Femur (tissue), 1 donor: ENCODE data around the gene BRK1.
"Not testable (repeated sequence)": the region's sequence is repeated elsewhere in the genome, so short reads cannot be mapped to it uniquely, and the experiment has no call there.

Experiments used
- DNase-seq: peaks from one replicate; pipeline ENCODE4 v3.0.0-alpha.2; 2017

BRK1 gene

GRCh38 chr3:10115326-10116137 lies at the start of gene BRK1:
Gene BRK1, plus strand, starts transcription at chr3:10115675. Its CDS starts 27 bp downstream, at chr3:10115702.
- peak; percentile 96 for DNase-seq

GRCh38 chr3:10070077-10070476 lies 45.4 kb upstream of the BRK1 start:
- DNase-seq, result not testable (repeated sequence)

GRCh38 chr3:10074666-10075065 lies 40.8 kb upstream of the BRK1 start:
- DNase-seq, result no peak

- no peak for DNase-seq
Observed at GRCh38 chr3:10081871-10082270, 33.6 kb upstream of the BRK1 start.

GRCh38 chr3:10085738-10086137 lies 29.7 kb upstream of the BRK1 start:
- DNase-seq, result no peak

- DNase-seq, result no peak
Observed at GRCh38 chr3:10088256-10088655, 27.2 kb upstream of the BRK1 start.

- no peak for DNase-seq
Observed at GRCh38 chr3:10090179-10090578, 25.3 kb upstream of the BRK1 start.

- DNase-seq, result not testable (repeated sequence)
Observed at GRCh38 chr3:10090774-10091173, 24.7 kb upstream of the BRK1 start.

DNA sequence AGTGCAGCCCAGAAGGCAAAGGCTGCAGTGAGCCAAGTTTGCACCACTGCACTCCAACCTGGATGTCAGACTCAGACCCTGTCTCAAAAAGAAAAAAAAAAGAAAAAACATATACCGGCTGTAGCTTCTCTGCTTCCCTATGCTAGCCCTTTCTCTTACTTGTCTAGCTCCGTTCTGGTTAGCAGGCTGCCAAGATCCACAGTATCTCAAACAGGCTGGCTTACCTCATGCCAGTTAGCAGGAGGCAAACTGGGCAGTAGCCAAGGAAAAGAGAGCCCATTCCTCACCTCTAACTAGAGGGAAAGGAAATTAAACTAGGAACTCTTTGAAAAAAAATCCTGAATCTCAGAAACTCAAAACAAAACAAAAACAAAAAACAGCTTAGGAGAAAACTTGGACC lies 24.1 kb upstream of the BRK1 start:
- not testable (repeated sequence) for DNase-seq

DNA sequence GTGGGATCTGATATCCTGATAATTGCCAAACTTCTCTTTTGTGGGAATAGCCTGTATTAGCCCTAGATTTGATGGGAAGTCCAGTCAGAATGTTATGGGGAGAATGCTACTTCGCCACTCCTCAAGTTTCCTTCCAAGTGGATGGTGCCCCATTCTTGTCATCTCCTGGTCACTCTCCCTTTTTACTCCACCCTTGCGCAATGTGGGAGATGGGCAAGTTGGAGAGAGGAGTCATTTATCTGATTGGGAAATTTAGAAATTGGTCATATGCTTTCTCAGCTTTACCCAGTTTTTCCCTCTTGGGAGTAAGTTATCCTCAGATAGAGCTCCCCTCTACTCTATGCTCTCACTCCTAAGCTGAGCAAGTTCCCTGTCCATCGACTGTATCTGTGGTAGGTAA lies 21.8 kb upstream of the BRK1 start:
- DNase-seq, result no peak

DNA sequence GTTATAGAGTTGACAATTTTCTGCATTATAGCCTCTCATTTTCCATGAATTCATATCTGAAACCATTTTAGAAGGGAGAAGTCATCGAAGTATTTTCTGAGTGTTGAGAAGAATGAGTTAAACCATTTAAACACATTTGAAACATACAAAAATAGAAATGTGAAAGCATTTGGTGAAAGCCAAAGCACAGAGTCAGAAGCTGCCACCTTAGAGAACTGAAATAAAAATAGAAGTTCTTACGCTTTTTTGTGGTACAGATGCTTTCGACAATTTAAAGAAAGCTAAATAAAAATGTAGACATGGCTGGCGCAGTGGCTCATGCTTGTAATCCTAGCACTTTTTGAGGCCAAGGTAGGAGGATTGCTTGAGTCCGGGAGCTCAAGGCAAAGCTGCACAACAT lies 16.4 kb upstream of the BRK1 start:
- DNase-seq, result no peak

GRCh38 chr3:10106919-10107318 lies 8.6 kb upstream of the BRK1 start:
- DNase-seq, result no peak

- DNase-seq, result no peak
Observed at GRCh38 chr3:10108091-10108490, 7.4 kb upstream of the BRK1 start, which contains the start of gene FANCD2OS. Gene FANCD2OS, minus strand, starts transcription at chr3:10108255. Its CDS starts 3,481 bp downstream, at chr3:10104774.

GRCh38 chr3:10116138-10116460 lies 624 bp downstream of the BRK1 start:
- no peak for DNase-seq

- no peak for DNase-seq
Observed at GRCh38 chr3:10116928-10117327, 1.5 kb downstream of the BRK1 start.

DNA sequence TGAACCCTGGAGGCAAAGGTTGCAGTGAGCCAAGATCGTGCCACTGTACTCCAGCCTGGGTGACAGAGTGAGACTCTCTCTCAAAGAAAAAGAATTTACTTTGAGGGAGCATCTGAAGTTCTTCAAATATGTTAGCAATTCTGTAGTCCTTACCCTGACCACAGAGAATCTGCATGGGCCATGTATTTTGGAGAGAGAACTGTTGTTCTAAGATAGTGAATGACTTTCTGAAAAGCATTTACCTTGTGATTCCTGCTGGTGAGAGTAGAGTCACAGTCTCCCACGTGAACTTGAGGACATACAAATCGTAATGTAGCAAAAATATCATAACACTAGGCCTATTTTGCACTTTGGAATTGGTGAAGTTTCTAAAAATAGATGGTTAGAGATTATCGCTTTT lies 3.9 kb downstream of the BRK1 start:
- no peak for DNase-seq

GRCh38 chr3:10121064-10121463 lies 5.6 kb downstream of the BRK1 start:
- no peak for DNase-seq

DNA sequence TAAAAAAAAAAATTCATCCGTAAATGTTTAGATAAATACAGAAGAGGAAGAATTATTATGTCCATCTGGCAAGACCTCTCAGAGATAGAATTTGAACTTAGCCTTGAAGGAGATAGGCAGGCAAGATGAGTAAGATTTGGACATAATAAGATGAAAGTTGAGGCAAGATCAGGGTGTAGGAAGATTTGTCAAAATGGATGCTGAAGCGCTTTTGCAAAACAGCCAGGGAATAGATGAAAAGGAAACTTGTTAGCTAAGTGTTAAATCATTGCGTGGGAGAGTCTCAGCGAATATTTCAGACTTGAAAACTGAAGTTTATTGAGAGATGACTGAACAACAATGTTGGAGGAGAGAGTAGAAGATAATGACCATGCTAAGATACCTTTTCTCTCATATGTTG lies 7.2 kb downstream of the BRK1 start:
- DNase-seq, result no peak

- DNase-seq, result not testable (repeated sequence)
Observed at GRCh38 chr3:10135872-10136271, 20.4 kb downstream of the BRK1 start.

DNA sequence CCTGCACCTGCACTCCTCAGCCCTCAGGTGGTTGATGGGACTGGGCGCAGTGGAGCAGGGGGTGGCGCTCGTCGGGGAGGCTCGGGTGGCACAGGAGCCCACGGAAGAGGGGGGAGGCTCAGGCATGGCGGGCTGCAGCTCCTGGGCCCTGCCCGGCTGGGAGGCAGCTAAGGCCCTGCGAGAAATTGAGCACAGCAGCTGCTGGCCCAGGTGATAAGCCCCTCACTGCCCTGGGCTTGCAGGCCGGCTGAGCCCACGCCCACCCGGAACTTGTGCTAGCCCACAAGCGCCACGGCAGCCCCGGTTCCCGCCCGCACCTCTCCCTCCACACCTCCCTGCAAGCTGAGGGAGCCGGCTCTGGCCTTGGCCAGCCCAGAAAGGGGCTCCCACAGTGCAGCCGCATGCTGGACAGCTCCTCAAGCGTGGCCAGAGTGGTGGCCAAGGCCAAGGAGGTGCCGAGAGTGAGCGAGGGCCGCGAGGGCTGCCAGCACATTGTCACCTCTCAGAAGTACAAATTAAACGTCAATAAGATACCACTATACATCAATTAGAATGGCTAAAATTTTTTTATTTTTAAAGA lies 21.0 kb downstream of the BRK1 start:
- DNase-seq, result no peak

GRCh38 chr3:10137178-10137577 lies 21.7 kb downstream of the BRK1 start:
- DNase-seq, result no peak

DNA sequence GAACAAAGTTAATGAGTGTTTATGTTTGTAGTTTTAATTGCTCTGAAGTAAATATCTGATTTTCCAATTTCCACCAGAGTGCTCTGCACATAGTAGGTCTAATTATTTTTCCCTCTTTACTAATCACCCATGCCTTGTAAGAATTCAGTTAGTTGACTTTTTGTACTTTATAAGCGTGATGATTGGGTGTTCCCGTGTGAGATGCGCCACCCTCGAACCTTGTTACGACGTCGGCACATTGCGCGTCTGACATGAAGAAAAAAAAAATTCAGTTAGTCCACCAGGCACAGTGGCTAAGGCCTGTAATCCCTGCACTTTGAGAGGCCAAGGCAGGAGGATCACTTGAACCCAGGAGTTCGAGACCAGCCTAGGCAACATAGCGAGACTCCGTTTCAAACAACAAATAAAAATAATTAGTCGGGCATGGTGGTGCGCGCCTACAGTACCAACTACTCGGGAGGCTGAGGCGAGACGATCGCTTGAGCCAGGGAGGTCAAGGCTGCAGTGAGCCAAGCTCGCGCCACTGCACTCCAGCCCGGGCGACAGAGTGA lies 25.6 kb downstream of the BRK1 start:
- DNase-seq, result peak; percentile 35

- DNase-seq, result no peak
Observed at GRCh38 chr3:10142707-10143560, 27.5 kb downstream of the BRK1 start.
